Activated CD4-positive, alpha-beta memory T cell treated with anti-CD3 and anti-CD28 coated beads, Interleukin-2, amount 10 ng/mL, durations not matched to agents 7 days and 5 days (primary cell): ENCODE results near the gene ENTHD1. TPM values are rescaled to one million over a fixed set of nuclear protein-coding genes. Genes with fewer than 3 reads are reported as not detected.
"Not testable (repeated sequence)": the region's sequence is repeated elsewhere in the genome, so short reads cannot be mapped to it uniquely, and the experiment has no call there.

Source experiments
- CTCF ChIA-PET: fragments of 350-600 bp; sonication (Branson Sonifier 250); formaldehyde crosslinking; loops from one replicate; lab custom pipeline; 2021; ENCODE audit warnings: antibody characterized with exemption, inconsistent platforms; lab: Charles Lee
- POLR2A ChIA-PET: fragments of 350-600 bp; sonication (Branson Sonifier 250); formaldehyde crosslinking; loops from one replicate; lab custom pipeline; 2021; ENCODE audit warnings: antibody characterized with exemption; lab: Charles Lee
- DNase-seq: peaks from one replicate; pipeline ENCODE4 v3.0.0-alpha.2; 2020
- H3K27ac Mint-ChIP-seq: one replicate; pipeline ENCODE4 v1.8.0; 2021; ENCODE audit warnings: mild to moderate bottlenecking, mixed read lengths
- H3K27me3 Mint-ChIP-seq: one replicate; pipeline ENCODE4 v1.8.0; 2021; ENCODE audit warnings: mixed read lengths
- H3K36me3 Mint-ChIP-seq: one replicate; pipeline ENCODE4 v1.8.0; 2021; ENCODE audit warnings: low read depth, mixed read lengths
- H3K4me1 Mint-ChIP-seq: one replicate; pipeline ENCODE4 v1.8.0; 2021; ENCODE audit warnings: mixed read lengths
- H3K4me3 Mint-ChIP-seq: one replicate; pipeline ENCODE4 v1.8.0; 2021; ENCODE audit warnings: mild to moderate bottlenecking, mixed read lengths
- H3K9me3 Mint-ChIP-seq: one replicate; pipeline ENCODE4 v1.8.0; 2021; ENCODE audit warnings: mixed read lengths
- total RNA-seq, 2 experiments: library from RNA; stranded (reverse); gene quantifications; one replicate each; pipeline ENCODE4 v1.2.3, GENCODE V29; 2021

Gene ENTHD1
- total RNA-seq, 2 experiments from 2014 or later, result 0.13 TPM; not detected in 1

GRCh38 chr22:39859903-39860588, 33.5 kb downstream of the ENTHD1 start:
- Mint-ChIP-seq H3K27me3 (peaks cover 13% of the 10 kb centered on the region), H3K36me3 (no peaks in the 10 kb centered on the region), H3K27ac (peak overlapping the region; percentile 20), H3K4me3 (no peak overlapping the region), H3K4me1 (peaks cover 12% of the 10 kb centered on the region), H3K9me3 (no peaks in the 10 kb centered on the region)
- CTCF ChIA-PET, result no interaction called here
- DNase-seq, result no peak
- POLR2A ChIA-PET, result no interaction called here

GRCh38 chr22:39856588-39856987, 37.0 kb downstream of the ENTHD1 start:
- no peaks in the 10 kb centered on the region for H3K36me3 Mint-ChIP-seq
- H3K27ac Mint-ChIP-seq, result no peak overlapping the region
- POLR2A ChIA-PET, result no interaction called here
- DNase-seq, result no peak
- CTCF ChIA-PET, result interaction anchor here (0.7 kb wide), 1 partner anchor 15 kb away, joined by 7 read pairs; no protein-coding TSS in a partner anchor
- peaks cover 12% of the 10 kb centered on the region for H3K4me1 Mint-ChIP-seq
- no peak overlapping the region for H3K4me3 Mint-ChIP-seq
- no peaks in the 10 kb centered on the region for H3K9me3 Mint-ChIP-seq
- peaks cover 10% of the 10 kb centered on the region for H3K27me3 Mint-ChIP-seq

- no peak overlapping the region for H3K27ac Mint-ChIP-seq
- no peaks in the 10 kb centered on the region for H3K36me3 Mint-ChIP-seq
- CTCF ChIA-PET, result no interaction called here
These were observed 40.8 kb downstream of the ENTHD1 start for GRCh38 chr22:39852799-39853198.

GRCh38 chr22:39851606-39852315, 41.8 kb downstream of the ENTHD1 start:
- POLR2A ChIA-PET, result no interaction called here
- H3K9me3 Mint-ChIP-seq, result no peaks in the 10 kb centered on the region

More at GRCh38 chr22:39852799-39853198, 40.8 kb downstream of the ENTHD1 start:
- Mint-ChIP-seq H3K4me3 (no peak overlapping the region), H3K9me3 (no peaks in the 10 kb centered on the region), H3K27me3 (peaks cover 7% of the 10 kb centered on the region), H3K4me1 (no peaks in the 10 kb centered on the region)
- POLR2A ChIA-PET, result no interaction called here
- no peak for DNase-seq

DNA sequence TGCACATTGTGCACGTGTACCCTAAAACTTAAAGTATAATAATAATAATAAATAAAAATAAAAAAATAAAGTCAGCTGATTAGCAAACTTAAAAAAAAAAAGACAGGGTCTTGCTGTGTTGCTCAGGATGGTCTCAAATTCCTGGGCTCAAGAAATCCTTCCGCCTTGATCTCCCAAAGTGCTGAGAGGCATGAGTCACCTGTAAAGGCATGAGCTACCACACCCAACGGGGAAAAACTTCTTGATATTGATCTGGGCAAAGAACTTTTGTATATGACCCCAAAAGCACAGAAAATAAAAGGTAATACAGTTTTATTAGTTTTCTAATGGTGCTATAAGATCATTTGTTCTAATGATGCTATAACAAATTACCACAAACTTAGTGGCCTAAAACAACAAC, 46.1 kb downstream of the ENTHD1 start:
- H3K4me1 Mint-ChIP-seq, result peaks cover 5% of the 10 kb centered on the region
- no peaks in the 10 kb centered on the region for H3K9me3 Mint-ChIP-seq
- H3K27ac Mint-ChIP-seq, result no peak overlapping the region
- H3K36me3 Mint-ChIP-seq, result no peaks in the 10 kb centered on the region
- CTCF ChIA-PET, result no interaction called here
- DNase-seq, result no peak
- peaks cover 11% of the 10 kb centered on the region for H3K27me3 Mint-ChIP-seq
- POLR2A ChIA-PET, result no interaction called here
- H3K4me3 Mint-ChIP-seq, result no peak overlapping the region

More at GRCh38 chr22:39851606-39852315, 41.8 kb downstream of the ENTHD1 start:
- Mint-ChIP-seq H3K4me1 (no peaks in the 10 kb centered on the region), H3K36me3 (no peaks in the 10 kb centered on the region), H3K4me3 (no peak overlapping the region), H3K27ac (no peak overlapping the region), H3K27me3 (peaks cover 7% of the 10 kb centered on the region)
- no peak for DNase-seq
- CTCF ChIA-PET, result no interaction called here

DNA sequence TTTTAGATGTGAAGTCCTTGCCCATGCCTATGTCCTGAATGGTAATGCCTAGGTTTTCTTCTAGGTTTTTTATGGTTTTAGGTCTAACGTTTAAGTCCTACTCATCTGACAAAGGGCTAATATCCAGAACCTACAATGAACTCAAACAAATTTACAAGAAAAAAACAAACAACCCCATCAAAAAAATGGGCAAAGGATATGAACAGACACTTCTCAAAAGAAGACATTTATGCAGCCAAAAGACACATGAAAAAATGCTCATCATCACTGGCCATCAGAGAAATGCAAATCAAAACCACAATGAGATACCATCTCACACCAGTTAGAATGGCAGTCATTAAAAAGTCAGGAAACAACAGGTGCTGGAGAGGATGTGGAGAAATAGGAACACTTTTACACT, 47.0 kb downstream of the ENTHD1 start:
- POLR2A ChIA-PET, H3K27ac Mint-ChIP-seq, CTCF ChIA-PET, H3K4me1 Mint-ChIP-seq, DNase-seq, H3K9me3 Mint-ChIP-seq, H3K36me3 Mint-ChIP-seq, H3K4me3 Mint-ChIP-seq: not testable (repeated sequence)
- H3K27me3 Mint-ChIP-seq, result peaks cover 12% of the 10 kb centered on the region

GRCh38 chr22:39845529-39845928, 48.0 kb downstream of the ENTHD1 start:
- ChIA-PET CTCF (no interaction called here), POLR2A (no interaction called here)
- peaks cover 6% of the 10 kb centered on the region for H3K27me3 Mint-ChIP-seq
- no peaks in the 10 kb centered on the region for H3K9me3 Mint-ChIP-seq
- H3K36me3 Mint-ChIP-seq, result peaks cover 2% of the 10 kb centered on the region
- H3K4me1 Mint-ChIP-seq, result peaks cover 10% of the 10 kb centered on the region
- H3K27ac Mint-ChIP-seq, result no peak overlapping the region
- DNase-seq, result no peak
- H3K4me3 Mint-ChIP-seq, result no peak overlapping the region

DNA sequence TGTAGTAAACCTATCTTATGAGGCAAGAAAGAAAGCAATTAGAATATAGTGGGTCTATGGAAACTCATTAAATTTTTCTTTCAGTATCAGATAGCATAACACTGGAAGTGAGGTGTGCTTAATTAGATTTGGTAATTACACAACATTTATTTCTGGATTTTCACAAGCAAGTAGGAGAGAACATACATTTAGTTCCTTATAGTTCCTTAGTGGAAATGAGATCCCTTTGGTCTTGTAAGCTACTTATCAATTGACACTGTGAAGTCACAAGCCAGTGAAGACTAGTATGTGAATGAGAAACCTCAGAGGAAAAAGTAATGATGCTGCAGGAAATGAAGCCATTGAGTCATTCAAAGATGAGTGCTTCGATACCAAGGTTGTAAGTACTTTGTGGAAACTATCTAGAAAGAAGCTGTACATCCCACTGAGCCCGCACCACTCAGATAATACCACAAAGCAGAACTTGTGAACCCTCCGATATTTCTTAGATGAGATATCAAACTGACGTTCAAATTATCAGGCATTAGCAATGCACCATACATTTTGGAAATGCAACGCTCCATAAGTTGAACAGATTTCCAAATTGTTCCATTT, 53.5 kb downstream of the ENTHD1 start:
- H3K27ac Mint-ChIP-seq, result peak overlapping the region; percentile 17

GRCh38 chr22:39839204-39839603, 54.4 kb downstream of the ENTHD1 start:
- H3K4me1 Mint-ChIP-seq, result peaks cover 21% of the 10 kb centered on the region
- no peak for DNase-seq
- peaks cover 22% of the 10 kb centered on the region for H3K27me3 Mint-ChIP-seq
- POLR2A ChIA-PET, result interaction anchor here (0.8 to 1.6 kb wide), 3 partner anchors 9 to 65 kb away, joined by 3 to 7 read pairs (median 4); partner anchors contain the start of gene GRAP2
- peaks cover 2% of the 10 kb centered on the region for H3K36me3 Mint-ChIP-seq
- H3K27ac Mint-ChIP-seq, result no peak overlapping the region
- CTCF ChIA-PET, result interaction anchor here (1.2 kb wide), 1 partner anchor 8 kb away, joined by 3 read pairs; no protein-coding TSS in a partner anchor
- H3K9me3 Mint-ChIP-seq, result no peaks in the 10 kb centered on the region
- H3K4me3 Mint-ChIP-seq, result no peak overlapping the region

More for the DNA sequence above, 53.5 kb downstream of the ENTHD1 start:
- DNase-seq, result peak; percentile 63
- ChIA-PET POLR2A (interaction anchor here (0.7 to 1.6 kb wide), 10 partner anchors 9 to 86 kb away, joined by 3 to 7 read pairs (median 4); partner anchors contain the start of gene GRAP2), CTCF (interaction anchor here (0.8 to 1.2 kb wide), 2 partner anchors 9 to 93 kb away, joined by 3 read pairs; no protein-coding TSS in a partner anchor)
- Mint-ChIP-seq H3K4me1 (peaks cover 22% of the 10 kb centered on the region), H3K9me3 (no peaks in the 10 kb centered on the region), H3K27me3 (peaks cover 17% of the 10 kb centered on the region), H3K4me3 (no peak overlapping the region), H3K36me3 (peaks cover 2% of the 10 kb centered on the region)

GRCh38 chr22:39833610-39834009, 60.0 kb downstream of the ENTHD1 start:
- Mint-ChIP-seq H3K4me1 (peaks cover 5% of the 10 kb centered on the region), H3K27me3 (peaks cover 48% of the 10 kb centered on the region), H3K4me3 (no peak overlapping the region), H3K9me3 (no peaks in the 10 kb centered on the region), H3K36me3 (no peaks in the 10 kb centered on the region), H3K27ac (no peak overlapping the region)
- no peak for DNase-seq
- ChIA-PET CTCF (no interaction called here), POLR2A (no interaction called here)

DNA sequence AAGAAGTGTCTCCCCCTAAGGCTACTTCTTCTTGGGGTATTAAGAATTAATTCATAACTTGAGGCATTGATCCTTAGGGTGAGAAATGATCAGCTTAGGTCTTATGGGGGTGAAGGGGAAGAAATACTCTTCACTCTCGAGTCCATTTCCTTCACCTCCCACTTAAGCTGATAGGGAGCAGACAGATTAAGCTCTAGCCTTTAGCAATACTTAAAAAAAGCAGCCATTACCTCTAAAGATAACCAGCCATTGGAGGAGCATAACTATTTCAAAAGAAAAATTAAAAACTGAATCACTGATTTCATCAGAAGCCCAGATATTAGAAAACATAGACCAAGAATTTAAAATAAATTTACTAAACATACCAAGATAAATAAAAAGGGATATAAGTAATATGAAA, 60.5 kb downstream of the ENTHD1 start:
- ChIA-PET POLR2A (interaction anchor here (1.1 kb wide), 1 partner anchor 88 kb away, joined by 3 read pairs; no protein-coding TSS in a partner anchor), CTCF (no interaction called here)
- Mint-ChIP-seq H3K4me3 (no peak overlapping the region), H3K27ac (no peak overlapping the region), H3K36me3 (no peaks in the 10 kb centered on the region), H3K9me3 (no peaks in the 10 kb centered on the region), H3K27me3 (peaks cover 48% of the 10 kb centered on the region), H3K4me1 (peaks cover 5% of the 10 kb centered on the region)
- no peak for DNase-seq

- H3K9me3 Mint-ChIP-seq, result no peaks in the 10 kb centered on the region
- no peaks in the 10 kb centered on the region for H3K36me3 Mint-ChIP-seq
- DNase-seq, result no peak
- peaks cover 48% of the 10 kb centered on the region for H3K27me3 Mint-ChIP-seq
- peaks cover 5% of the 10 kb centered on the region for H3K4me1 Mint-ChIP-seq
- CTCF ChIA-PET, result no interaction called here
- no peak overlapping the region for H3K4me3 Mint-ChIP-seq
- POLR2A ChIA-PET, result interaction anchor here (1.1 kb wide), 1 partner anchor 89 kb away, joined by 3 read pairs; no protein-coding TSS in a partner anchor
- H3K27ac Mint-ChIP-seq, result no peak overlapping the region
These were observed 60.9 kb downstream of the ENTHD1 start for GRCh38 chr22:39832627-39833074.

DNA sequence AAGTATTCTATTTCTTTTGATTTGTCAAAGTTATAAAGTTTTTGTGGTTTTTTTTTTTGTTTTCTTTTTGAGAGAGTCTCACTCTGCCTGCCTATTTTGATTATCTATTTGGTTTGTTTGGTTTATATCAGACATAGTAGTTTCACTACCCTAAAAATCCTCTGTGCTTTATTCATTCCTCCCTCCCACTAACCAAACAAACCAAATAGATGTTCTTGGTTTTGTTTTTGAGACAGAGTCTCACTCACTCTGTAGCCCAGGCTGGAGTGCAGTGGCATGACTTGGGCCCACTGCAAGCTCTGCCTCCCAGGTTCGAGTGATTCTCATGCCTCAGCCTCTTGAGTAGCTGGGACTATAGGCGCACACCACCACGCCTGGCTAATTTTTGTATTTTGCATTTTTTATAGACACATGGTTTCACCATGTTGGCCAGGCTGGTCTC, 67.9 kb downstream of the ENTHD1 start:
- CTCF ChIA-PET, result no interaction called here
- Mint-ChIP-seq H3K4me1 (peaks cover 9% of the 10 kb centered on the region), H3K4me3 (no peak overlapping the region), H3K36me3 (peaks cover 3% of the 10 kb centered on the region), H3K27me3 (peaks cover 11% of the 10 kb centered on the region), H3K27ac (no peak overlapping the region), H3K9me3 (no peaks in the 10 kb centered on the region)
- DNase-seq, result no peak
- POLR2A ChIA-PET, result interaction anchor here (0.7 kb wide), 1 partner anchor 95 kb away, joined by 3 read pairs; no protein-coding TSS in a partner anchor
